Transverse colon (tissue), 4 donors: ENCODE data around the gene RBM38.

ENCODE experiments used
- CTCF ChIP-seq, 5 experiments: fragments of 200-600 bp in 3 of 5; fragments of 450-650 bp in 2 of 5; sonication (generic) in 3 of 5; IDR thresholded peaks; 1 replicate in 2 of 5; 2 replicates in 3 of 5; pipeline ENCODE4 v1.5.1; 2016 to 2017; ENCODE audit warnings: antibody characterized with exemption in 5 of 5, inconsistent platforms in 3 of 5, mild to moderate bottlenecking in 2 of 5, moderate library complexity in 1 of 5
- POLR2A ChIP-seq: fragments of 450-650 bp; IDR thresholded peaks from one replicate; pipeline ENCODE4 v1.6.1; 2016; ENCODE audit warnings: antibody characterized with exemption, mild to moderate bottlenecking, moderate library complexity
- POLR2AphosphoS5 ChIP-seq, 3 donors: sonication (generic); formaldehyde crosslinking; IDR thresholded peaks; one replicate each; pipeline ENCODE4 v1.6.1; 2016; ENCODE audit warnings: antibody characterized with exemption in 3 of 3

GRCh38 chr20:57412347-57413029 lies 21.3 kb downstream of the RBM38 start:
- TF ChIP-seq CTCF (IDR thresholded peaks at IDR 0.05) (no peak), POLR2A (no peak), POLR2AphosphoS5 (IDR thresholded peaks at IDR 0.05) (no peak)
